SH-SY5Y (cell line): ENCODE results near the gene C11orf65.

Source experiments
- GATA2 ChIP-seq: IDR thresholded peaks from 2 replicates; pipeline ENCODE4 v1.6.1; 2011; ENCODE audit warnings: mild to moderate bottlenecking, low read depth, low read length
- GATA3 ChIP-seq: IDR thresholded peaks from 2 replicates; pipeline ENCODE4 v1.6.1; 2011; ENCODE audit warnings: low read depth, mild to moderate bottlenecking, low read length, moderate library complexity

DNA sequence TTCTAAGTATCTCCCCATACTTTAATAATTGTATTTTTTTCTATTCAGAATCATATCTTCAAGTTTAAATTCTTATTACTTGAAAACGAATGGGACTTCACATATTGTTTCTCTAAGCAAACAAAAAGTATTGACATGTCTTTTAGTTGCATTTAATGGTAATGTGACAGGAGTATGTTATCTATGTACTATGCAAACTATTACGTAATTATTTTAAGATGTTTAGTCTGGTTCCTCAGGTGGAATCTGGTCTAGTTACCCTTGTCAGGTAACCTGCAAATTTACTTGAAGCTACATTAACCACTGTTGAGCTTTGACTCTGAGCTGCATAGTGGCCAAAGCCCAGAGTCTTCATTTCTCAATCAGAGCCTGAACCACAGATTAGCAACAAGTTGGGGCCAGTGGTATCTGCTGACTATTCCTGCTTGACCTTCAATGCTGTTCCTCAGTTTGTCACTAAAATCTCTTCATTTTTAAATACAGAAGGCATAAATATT, 133.9 kb downstream of the C11orf65 start:
- TF ChIP-seq GATA2 (no peak), GATA3 (no peak)
